Measurements from ENCODE around the gene GPR39. TPM values are rescaled to one million over a fixed set of nuclear protein-coding genes. Genes with fewer than 3 reads are reported as not detected.
"Not testable (repeated sequence)": the region's sequence is repeated elsewhere in the genome, so short reads cannot be mapped to it uniquely, and the experiment has no call there.

GPR39 gene
- not detected for total RNA-seq
- long read RNA-seq, result 0 reads

GRCh38 chr2:132416723-132417395 lies at the start of gene GPR39:
GPR39 (plus strand) TSS chr2:132416805.
- DNase-seq (ENCODE audit: low spot score), result no peak
- intact Hi-C loops (cut with DNase I), result no loop called here

- DNase-seq (ENCODE audit: low spot score), result no peak
- intact Hi-C loops (cut with DNase I), result no loop called here
Measured at GRCh38 chr2:132368191-132368590, 48.4 kb upstream of the GPR39 start.

GRCh38 chr2:132372276-132372675 lies 44.3 kb upstream of the GPR39 start:
- intact Hi-C loops (cut with DNase I), result no loop called here
- DNase-seq (ENCODE audit: low spot score), result no peak

DNA sequence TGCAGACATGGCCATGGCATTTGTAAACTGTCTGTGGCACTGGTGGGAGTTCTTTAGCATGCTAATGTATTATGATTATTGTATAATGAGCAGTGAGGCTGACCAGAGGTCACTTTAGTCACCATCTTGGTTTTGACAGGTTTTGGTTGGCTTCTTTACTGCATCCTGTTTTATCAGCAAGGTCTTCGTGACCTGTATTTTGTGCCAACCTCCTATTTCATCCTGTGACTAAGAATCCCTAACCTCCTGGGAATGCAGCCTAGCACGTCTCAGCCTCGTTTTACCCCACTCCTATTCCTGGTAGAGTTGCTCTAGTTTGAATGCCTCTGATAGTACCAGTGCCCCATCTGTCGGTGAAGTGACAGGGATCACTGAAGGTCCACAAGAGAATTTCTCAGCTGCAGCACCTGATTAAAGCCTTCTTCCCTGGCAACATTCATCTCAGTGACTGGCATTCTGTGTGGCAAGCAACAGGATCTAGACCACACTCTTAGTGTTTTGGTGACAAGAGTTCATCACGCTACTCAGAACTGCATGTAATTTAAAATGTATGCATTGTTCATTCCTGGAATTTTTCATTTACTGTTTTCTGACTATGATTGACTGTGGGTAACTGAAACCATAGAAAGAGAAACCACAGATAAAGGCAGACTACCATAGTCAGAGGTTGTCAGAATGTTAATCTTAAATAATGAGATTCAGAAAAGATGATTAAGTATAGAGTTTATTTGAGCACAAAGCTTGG lies 43.0 kb upstream of the GPR39 start:
- intact Hi-C loops (cut with DNase I), result no loop called here
- no peak for DNase-seq (ENCODE audit: low spot score)

DNA sequence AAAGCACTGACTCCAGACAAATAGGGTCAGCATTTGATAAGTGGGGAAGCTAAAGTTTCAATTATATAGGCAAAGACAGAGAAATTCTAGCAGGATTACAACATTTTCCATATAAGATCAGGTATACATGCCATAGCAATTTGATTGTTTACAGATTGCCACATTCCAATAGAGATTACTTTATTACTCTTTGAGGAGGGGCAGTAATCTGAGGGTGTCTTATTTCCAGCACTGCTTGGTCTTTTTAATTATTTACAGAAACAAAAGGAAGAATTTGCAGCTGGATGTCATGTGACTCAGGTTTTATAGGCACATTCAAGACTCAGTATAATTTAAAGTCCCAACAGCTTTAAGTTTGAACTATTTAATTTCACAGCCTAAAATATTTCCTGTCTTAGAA lies 42.5 kb upstream of the GPR39 start:
- intact Hi-C loops (cut with DNase I), result no loop called here

GRCh38 chr2:132374551-132374950 lies 42.1 kb upstream of the GPR39 start:
- no peak for DNase-seq (ENCODE audit: low spot score)
- intact Hi-C loops (cut with DNase I), result no loop called here

More for the DNA sequence above, 42.5 kb upstream of the GPR39 start:
- no peak for DNase-seq (ENCODE audit: low spot score)

GRCh38 chr2:132374961-132375360 lies 41.6 kb upstream of the GPR39 start:
- intact Hi-C loops (cut with DNase I), result no loop called here
- no peak for DNase-seq (ENCODE audit: low spot score)

DNA sequence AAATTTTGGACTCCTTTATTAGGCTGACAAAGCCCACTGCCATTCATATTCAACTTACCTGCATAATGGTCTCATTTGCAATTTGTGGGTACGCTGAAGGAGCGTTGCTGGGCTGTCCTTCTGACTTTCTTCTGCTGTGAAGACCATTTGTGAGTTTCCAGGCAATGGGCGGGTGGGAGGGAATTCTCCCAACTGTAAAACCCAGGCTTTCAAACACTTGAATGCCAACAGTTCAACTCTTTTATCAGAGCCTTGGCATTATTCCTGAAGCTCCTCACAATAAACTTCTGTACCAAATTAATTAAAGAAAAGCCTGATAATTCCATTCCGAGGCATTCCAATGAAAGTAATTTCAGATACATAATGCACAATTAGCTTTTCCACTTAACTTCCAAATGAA lies 35.2 kb upstream of the GPR39 start:
- DNase-seq (ENCODE audit: low spot score), result no peak
- intact Hi-C loops (cut with DNase I), result no loop called here

DNA sequence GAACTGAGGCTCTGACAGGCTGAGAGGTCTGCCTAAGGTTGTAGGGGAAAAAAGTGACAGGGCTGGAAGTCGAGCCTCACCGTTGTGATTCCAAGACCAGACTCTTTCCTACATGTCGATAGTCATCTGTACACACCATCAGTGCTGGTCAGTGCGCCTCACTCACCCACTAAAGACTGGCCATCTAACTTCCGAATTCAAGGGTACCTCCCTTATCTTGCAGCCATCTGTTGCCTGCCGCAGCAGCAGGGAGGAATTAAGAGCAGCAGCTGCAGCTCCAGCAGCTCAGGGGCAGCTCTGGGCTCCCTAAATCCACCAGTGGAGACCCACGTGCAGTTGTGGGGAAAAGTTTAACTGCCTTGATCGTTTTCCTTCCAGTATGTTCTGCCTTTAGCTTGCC lies 32.6 kb upstream of the GPR39 start:
- DNase-seq (ENCODE audit: low spot score), result no peak
- intact Hi-C loops (cut with DNase I), result no loop called here

- intact Hi-C loops (cut with DNase I), result no loop called here
- DNase-seq (ENCODE audit: low spot score), result no peak
Measured at GRCh38 chr2:132384491-132385151, 32.0 kb upstream of the GPR39 start.

DNA sequence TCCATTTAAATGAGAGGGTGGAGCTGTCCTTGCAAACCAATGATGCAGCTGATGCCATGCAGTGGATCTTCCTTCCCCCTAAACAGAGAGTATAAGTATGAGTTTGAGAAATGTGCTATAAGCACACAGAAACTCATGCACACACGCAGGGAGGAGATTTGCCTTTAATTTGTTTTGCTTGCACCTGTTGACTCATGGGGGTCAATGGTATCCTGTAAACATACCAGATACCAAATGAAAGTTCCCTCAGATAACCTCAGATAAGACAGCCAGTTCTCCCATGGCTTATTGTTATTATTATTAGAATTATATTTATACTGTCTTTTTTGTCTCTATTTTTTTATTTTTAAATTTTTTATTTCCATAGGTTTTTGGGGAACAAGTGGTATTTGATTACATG lies 29.5 kb upstream of the GPR39 start:
- intact Hi-C loops (cut with DNase I), result no loop called here
- no peak for DNase-seq (ENCODE audit: low spot score)

- intact Hi-C loops (cut with DNase I), result no loop called here
- DNase-seq (ENCODE audit: low spot score), result no peak
Measured at GRCh38 chr2:132390076-132390475, 26.5 kb upstream of the GPR39 start.

GRCh38 chr2:132391378-132391777 lies 25.2 kb upstream of the GPR39 start:
- DNase-seq (ENCODE audit: low spot score), result no peak
- intact Hi-C loops (cut with DNase I), result no loop called here

- intact Hi-C loops (cut with DNase I), result no loop called here
Measured at GRCh38 chr2:132392221-132392620, 24.4 kb upstream of the GPR39 start.

GRCh38 chr2:132392879-132393278 lies 23.7 kb upstream of the GPR39 start:
- intact Hi-C loops (cut with DNase I), result no loop called here
- no peak for DNase-seq (ENCODE audit: low spot score)

More at GRCh38 chr2:132392221-132392620, 24.4 kb upstream of the GPR39 start:
- DNase-seq (ENCODE audit: low spot score), result no peak

GRCh38 chr2:132397042-132397441 lies 19.6 kb upstream of the GPR39 start:
- DNase-seq (ENCODE audit: low spot score); intact Hi-C loops (cut with DNase I): not testable (repeated sequence)

GRCh38 chr2:132400169-132400900 lies 16.3 kb upstream of the GPR39 start:
- intact Hi-C loops (cut with DNase I), result no loop called here
- DNase-seq (ENCODE audit: low spot score), result no peak

- DNase-seq (ENCODE audit: low spot score), result no peak
- intact Hi-C loops (cut with DNase I), result no loop called here
Measured at GRCh38 chr2:132400901-132401240, 15.7 kb upstream of the GPR39 start.

GRCh38 chr2:132401326-132401725 lies 15.3 kb upstream of the GPR39 start:
- DNase-seq (ENCODE audit: low spot score), result no peak
- intact Hi-C loops (cut with DNase I), result no loop called here

DNA sequence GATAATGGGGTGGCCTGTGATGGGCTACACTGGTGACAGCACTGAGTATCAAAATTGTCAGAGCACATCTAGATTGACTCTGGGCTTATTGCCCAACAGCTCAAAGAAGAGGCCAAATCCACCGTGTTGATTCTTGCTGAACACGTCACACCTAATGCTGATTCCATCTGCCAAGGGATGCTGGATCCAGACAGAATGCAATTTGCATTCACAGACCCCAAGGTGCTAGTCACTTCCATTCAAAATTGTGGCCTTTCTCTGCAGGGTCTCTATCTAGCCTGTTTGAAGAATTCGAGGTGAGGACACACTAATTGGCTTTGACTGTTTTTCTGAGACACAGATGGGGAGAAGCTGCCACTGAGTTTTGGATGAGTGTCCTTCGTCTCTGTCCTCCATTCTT lies 13.5 kb upstream of the GPR39 start:
- intact Hi-C loops (cut with DNase I), result no loop called here
- DNase-seq (ENCODE audit: low spot score), result no peak
